ENCODE data around the gene CACNA1D.

Gene CACNA1D

DNA sequence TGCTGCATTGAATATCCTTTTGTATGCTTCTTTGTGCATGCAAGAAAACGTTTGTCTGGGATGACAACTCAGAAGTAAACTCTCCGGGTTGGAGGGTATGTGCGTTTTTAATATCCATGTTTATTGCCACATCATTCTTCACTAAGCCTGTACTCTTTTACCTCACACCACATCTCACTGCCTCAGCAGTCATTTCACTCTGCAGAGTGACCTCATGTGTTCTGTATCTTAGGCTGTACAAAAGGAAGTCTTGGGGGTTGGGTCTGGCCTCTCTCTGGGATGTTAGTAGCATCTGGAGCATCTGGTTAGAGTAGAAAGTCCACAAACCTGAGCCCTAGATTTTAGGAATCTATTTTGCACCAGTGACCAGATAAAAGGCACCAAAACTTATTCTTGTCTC lies 16.1 kb downstream of the CACNA1D start:
- ChIA-PET CTCF (no interaction called here), POLR2A (no interaction called here)
- H3K4me3 ChIP-seq (ENCODE audit: low read depth, low read length) = no peak overlapping the region
- TF ChIP-seq, protein P1, sequence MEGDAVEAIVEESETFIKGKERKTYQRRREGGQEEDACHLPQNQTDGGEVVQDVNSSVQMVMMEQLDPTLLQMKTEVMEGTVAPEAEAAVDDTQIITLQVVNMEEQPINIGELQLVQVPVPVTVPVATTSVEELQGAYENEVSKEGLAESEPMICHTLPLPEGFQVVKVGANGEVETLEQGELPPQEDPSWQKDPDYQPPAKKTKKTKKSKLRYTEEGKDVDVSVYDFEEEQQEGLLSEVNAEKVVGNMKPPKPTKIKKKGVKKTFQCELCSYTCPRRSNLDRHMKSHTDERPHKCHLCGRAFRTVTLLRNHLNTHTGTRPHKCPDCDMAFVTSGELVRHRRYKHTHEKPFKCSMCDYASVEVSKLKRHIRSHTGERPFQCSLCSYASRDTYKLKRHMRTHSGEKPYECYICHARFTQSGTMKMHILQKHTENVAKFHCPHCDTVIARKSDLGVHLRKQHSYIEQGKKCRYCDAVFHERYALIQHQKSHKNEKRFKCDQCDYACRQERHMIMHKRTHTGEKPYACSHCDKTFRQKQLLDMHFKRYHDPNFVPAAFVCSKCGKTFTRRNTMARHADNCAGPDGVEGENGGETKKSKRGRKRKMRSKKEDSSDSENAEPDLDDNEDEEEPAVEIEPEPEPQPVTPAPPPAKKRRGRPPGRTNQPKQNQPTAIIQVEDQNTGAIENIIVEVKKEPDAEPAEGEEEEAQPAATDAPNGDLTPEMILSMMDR (IDR thresholded peaks at IDR 0.05; ENCODE audit: insufficient read depth, low read length, missing control alignments) = no peak
- DNase-seq (ENCODE audit: low read depth, low spot score) = no peak

DNA sequence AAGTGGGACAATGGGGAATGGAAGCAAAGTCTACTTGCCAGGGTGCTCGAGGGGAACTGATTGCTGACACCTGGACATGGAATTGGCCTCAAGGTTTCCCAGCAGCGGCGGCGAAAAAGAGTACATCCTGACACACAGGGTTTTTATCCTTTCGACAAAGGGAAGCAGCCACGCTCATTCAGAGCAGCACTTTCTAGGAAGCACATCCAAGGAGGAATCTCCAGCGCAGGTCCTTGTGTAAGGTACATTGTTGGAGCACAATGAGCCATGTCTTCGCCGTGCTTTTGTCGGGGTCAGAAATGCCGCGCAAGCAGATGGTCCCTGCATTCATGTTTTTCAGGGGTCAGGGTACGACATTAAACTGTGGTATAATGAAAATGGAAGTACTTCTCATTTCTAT lies 16.8 kb downstream of the CACNA1D start:
- TF ChIP-seq, protein P1 (IDR thresholded peaks at IDR 0.05; ENCODE audit: insufficient read depth, low read length, missing control alignments) = no peak
- POLR2A ChIA-PET = no interaction called here
- H3K4me3 ChIP-seq (ENCODE audit: low read depth, low read length) = no peak overlapping the region
- CTCF ChIA-PET = no interaction called here
- no peak for DNase-seq (ENCODE audit: low read depth, low spot score)

DNA sequence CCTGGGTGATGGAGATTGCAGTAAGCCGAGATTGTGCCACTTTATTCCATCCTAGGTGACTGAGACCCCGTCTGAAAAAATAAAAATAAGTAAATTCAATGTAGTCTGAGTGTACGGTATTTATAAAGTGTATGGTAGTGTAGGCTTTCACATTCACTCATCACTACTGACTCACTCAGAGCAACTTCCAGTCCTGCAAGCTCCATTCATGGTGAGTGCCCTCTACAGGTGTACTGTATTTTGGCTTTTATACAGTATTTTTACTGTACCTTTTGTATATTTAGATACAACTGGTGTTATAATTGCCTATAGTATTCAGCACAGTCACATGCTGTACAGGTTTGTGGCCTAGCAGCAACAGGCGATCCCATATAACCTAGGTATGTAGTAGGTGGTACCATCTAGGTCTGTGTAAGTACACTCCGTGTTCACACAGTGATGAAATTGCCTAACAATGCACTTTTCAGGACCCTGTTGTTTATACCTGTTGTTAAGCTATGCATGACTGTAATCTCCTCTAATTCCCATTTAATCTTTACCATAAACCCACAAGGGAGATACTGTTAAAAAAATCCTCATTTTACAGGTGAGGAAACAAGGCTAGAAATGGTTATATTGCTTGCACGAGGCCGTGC lies 19.3 kb downstream of the CACNA1D start:
- no peak for DNase-seq (ENCODE audit: low read depth, low spot score)
- TF ChIP-seq, protein P1 (IDR thresholded peaks at IDR 0.05; ENCODE audit: insufficient read depth, low read length, missing control alignments) = no peak
- ChIA-PET CTCF (no interaction called here), POLR2A (no interaction called here)
- no peak overlapping the region for H3K4me3 ChIP-seq (ENCODE audit: low read depth, low read length)

DNA sequence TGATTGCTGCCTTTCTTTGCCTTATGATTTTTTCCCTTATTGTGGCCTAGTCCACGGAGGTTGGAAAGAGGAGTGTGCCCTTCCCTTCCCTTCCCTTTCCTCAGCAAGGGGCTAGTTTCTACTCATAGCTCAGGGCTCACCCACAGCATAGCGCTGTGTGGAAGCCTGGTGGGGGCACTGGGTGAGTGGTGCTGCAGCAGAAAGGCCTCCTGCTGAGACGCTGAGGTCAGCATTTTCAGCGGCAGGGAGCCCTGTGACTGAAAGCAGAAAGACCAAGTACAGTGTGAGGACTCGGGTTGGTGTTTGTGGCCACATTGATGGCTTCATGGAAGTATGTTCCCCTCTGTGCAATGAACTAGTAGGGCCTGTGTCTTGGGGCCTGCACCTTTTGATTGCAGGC lies 21.9 kb downstream of the CACNA1D start:
- no peak overlapping the region for H3K4me3 ChIP-seq (ENCODE audit: low read depth, low read length)
- CTCF ChIA-PET = no interaction called here
- no peak for DNase-seq (ENCODE audit: low read depth, low spot score)
- POLR2A ChIA-PET = no interaction called here
- TF ChIP-seq, protein P1 (IDR thresholded peaks at IDR 0.05; ENCODE audit: insufficient read depth, low read length, missing control alignments) = no peak

DNA sequence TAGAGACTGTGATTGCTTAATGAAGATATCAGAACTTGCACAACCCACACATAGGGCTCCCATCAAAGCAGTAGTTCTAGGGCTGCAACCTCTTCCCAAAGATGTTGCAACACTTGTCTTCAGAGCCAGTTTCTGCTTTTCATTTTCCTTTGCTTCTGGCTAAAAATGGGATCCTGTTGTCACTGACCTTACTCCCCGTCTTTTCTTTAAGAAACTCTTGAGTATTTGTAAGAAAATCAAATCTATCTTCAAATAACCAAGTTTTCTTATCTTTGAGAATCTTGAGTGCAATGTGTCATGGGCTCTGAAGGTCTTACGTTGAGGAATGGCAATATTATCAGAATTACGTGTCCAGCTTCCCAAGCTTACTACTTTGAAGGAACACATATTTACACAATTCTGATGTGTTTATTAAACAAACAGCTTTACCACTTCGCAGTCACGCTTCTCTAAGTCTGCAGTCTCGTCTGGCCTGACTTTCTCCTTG lies 24.1 kb downstream of the CACNA1D start:
- ChIA-PET POLR2A (no interaction called here), CTCF (no interaction called here)
- no peak for DNase-seq (ENCODE audit: low read depth, low spot score)
- TF ChIP-seq, protein P1 (IDR thresholded peaks at IDR 0.05; ENCODE audit: insufficient read depth, low read length, missing control alignments) = no peak
- no peak overlapping the region for H3K4me3 ChIP-seq (ENCODE audit: low read depth, low read length)

DNA sequence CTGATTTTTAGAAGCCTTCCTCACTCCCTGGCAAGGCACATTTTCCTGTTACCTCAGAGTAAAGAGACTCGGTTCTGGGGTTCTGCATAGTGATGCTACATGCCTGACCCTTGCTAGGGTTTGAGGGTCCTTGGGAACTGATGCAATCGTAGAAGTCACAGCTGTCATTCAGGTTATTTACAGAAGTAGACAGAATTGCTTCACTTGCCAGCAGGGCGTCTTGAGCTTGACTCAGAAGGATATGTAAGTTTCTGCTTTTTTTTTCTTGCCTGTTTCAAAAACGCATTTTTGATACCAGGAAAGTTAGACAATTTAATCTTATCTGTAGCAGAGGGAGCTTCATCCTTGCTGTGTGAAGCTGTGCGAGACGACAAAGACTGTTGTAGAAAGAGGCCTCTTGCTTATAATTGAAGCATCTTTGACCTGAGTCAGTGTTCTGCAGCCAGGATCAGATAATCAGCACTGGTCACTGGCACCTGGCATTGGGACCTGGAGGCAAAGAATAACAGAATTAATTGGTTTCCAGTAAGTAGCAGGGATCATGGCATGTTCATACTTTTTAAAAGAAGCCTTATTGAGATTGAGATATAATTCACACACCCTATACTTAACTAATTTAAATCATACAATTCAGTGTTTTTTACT lies 24.8 kb downstream of the CACNA1D start:
- no peak overlapping the region for H3K4me3 ChIP-seq (ENCODE audit: low read depth, low read length)
- no peak for DNase-seq (ENCODE audit: low read depth, low spot score)
- POLR2A ChIA-PET = no interaction called here
- CTCF ChIA-PET = no interaction called here
- TF ChIP-seq, protein P1 (IDR thresholded peaks at IDR 0.05; ENCODE audit: insufficient read depth, low read length, missing control alignments) = no peak
